Natural killer cell (primary cell): ENCODE results near the gene CLPTM1L. TPM values are rescaled to one million over a fixed set of nuclear protein-coding genes. Genes with fewer than 3 reads are reported as not detected.

Experiments
- ATAC-seq, 3 donors: fragments of 150-1000 bp in 2 of 3; fragments of 200-7000 bp in 1 of 3; cut with Tn5 transposase; 1 replicate in 1 of 3; 2 replicates in 2 of 3; pipeline ENCODE4 v1.10.0; 2021; ENCODE audit warnings: mild to moderate bottlenecking in 2 of 3, moderate library complexity in 2 of 3
- DNase-seq, 2 donors: peaks; one replicate each; pipeline versions ENCODE4 v3.0.0 to v3.0.0-alpha.2; 2013 to 2021; ENCODE audit warnings: mixed read lengths in 1 of 2
- H3K27ac ChIP-seq: one replicate; pipeline ENCODE4 v1.5.1; 2013; ENCODE audit warnings: mild to moderate bottlenecking, low read length
- H3K27me3 ChIP-seq: one replicate; pipeline ENCODE4 v1.6.1; 2013; ENCODE audit warnings: low read length; ENCODE audit not compliant: control insufficient read depth, insufficient read depth
- H3K36me3 ChIP-seq: one replicate; pipeline ENCODE4 v1.6.1; 2013; ENCODE audit warnings: low read length; ENCODE audit not compliant: control insufficient read depth, insufficient read depth
- H3K4me1 ChIP-seq: one replicate; pipeline ENCODE4 v1.6.1; 2013; ENCODE audit warnings: low read length; ENCODE audit not compliant: control insufficient read depth, insufficient read depth
- H3K4me3 ChIP-seq: one replicate; pipeline ENCODE4 v1.5.1; 2013; ENCODE audit warnings: low read length
- H3K9me3 ChIP-seq: one replicate; pipeline ENCODE4 v1.6.1; 2013; ENCODE audit warnings: low read length; ENCODE audit not compliant: control insufficient read depth, insufficient read depth
- H3K27ac Mint-ChIP-seq, 2 donors: one replicate each; pipeline ENCODE4 v1.8.0; 2022; ENCODE audit warnings: mild to moderate bottlenecking in 2 of 2, mixed read lengths in 2 of 2, moderate library complexity in 1 of 2
- H3K27me3 Mint-ChIP-seq, 2 donors: one replicate each; pipeline ENCODE4 v1.8.0; 2022; ENCODE audit warnings: low read depth in 2 of 2, mixed read lengths in 2 of 2
- H3K36me3 Mint-ChIP-seq: one replicate; pipeline ENCODE4 v1.8.0; 2022; ENCODE audit warnings: mixed read lengths
- H3K4me1 Mint-ChIP-seq, 2 donors: one replicate each; pipeline ENCODE4 v1.8.0; 2022; ENCODE audit warnings: mixed read lengths in 2 of 2
- H3K4me3 Mint-ChIP-seq: one replicate; pipeline ENCODE4 v1.8.0; 2022; ENCODE audit warnings: mild to moderate bottlenecking, moderate library complexity, mixed read lengths
- H3K9me3 Mint-ChIP-seq, 2 donors: one replicate each; pipeline ENCODE4 v1.8.0; 2022; ENCODE audit warnings: mixed read lengths in 2 of 2
- CTCF ChIP-seq: fragments of 200-600 bp; IDR thresholded peaks from one replicate; pipeline ENCODE4 v1.8.0; 2022; ENCODE audit warnings: antibody characterized with exemption
- WGBS: methylation state at CpG from one replicate; pipeline ENCODE4 v1.1.7; 2013; ENCODE audit warnings: missing lambda C conversion rate; ENCODE audit not compliant: insufficient coverage; 5-methylcytosine and 5-hydroxymethylcytosine counted together
- intact Hi-C: fragments of 100-400 bp; cut with micrococcal nuclease; formaldehyde crosslinking; loops from one replicate; pipeline ENCODE4 v1.14.2; 2022
- total RNA-seq, 4 donors: library from RNA; stranded (reverse); fragments of 120-200 nt in 1 of 4; gene quantifications; one replicate each; pipeline versions ENCODE4 v1.2.3 to v1.2.4, GENCODE V29; 2013 to 2022

The CLPTM1L gene
- total RNA-seq, 3 donors from 2014 or later (not counting 1 experiment from before 2014, with no cell fraction given), result 67.1 to 105 (median 97.5) TPM

- 93% methylated on average over 22 of the region's 22 CpGs for WGBS
- DNase-seq, result no peak
- H3K27ac ChIP-seq, result no peak overlapping the region
- H3K27me3 ChIP-seq, result no peaks in the 10 kb centered on the region
- no peak overlapping the region for H3K4me3 ChIP-seq
- intact Hi-C loops, result no loop called here
- H3K36me3 ChIP-seq, result peaks cover 46% of the 10 kb centered on the region
- Mint-ChIP-seq H3K9me3 (no peaks in the 10 kb centered on the region), H3K4me1 (peaks cover 6 to 28% of the 10 kb centered on the region in 2 donors), H3K27ac (no peak overlapping the region), H3K4me3 (no peak overlapping the region), H3K27me3 (no peaks in the 10 kb centered on the region), H3K36me3 (peaks cover 9% of the 10 kb centered on the region)
- TF ChIP-seq CTCF, result no peak
- no peak for ATAC-seq
- H3K4me1 ChIP-seq, result no peaks in the 10 kb centered on the region
- H3K9me3 ChIP-seq, result no peaks in the 10 kb centered on the region
Observed at GRCh38 chr5:1325870-1326531, 18.9 kb downstream of the CLPTM1L start.

GRCh38 chr5:1325191-1325741 is 19.6 kb downstream of the CLPTM1L start:
- ATAC-seq, result peak in 2 of 3 donors; percentile 12 to 44

DNA sequence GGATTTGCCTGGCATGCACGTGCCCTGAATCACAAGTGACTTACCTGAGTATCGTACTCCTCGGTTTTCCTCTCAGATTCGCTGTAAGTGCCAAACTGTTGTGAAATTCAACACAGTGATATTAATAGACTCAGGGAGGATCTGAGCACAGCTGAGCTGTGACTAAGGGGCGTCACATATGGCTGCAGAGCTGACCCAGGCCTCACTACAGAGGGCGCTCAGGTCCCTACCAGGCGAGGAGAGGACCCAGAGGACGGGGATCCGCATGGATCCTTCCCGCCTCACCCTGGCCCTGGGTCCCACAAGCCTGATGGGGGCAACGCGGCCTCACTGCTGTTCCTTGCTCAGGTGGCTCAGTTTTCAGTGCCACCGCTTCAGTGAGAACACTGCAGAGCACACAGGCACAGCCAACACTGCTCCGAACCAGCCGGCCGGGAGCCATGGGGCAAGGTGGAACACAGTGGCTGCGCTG is 20.1 kb downstream of the CLPTM1L start:
- Mint-ChIP-seq H3K36me3 (peaks cover 10% of the 10 kb centered on the region), H3K27me3 (no peaks in the 10 kb centered on the region), H3K27ac (no peak overlapping the region), H3K4me1 (peaks cover 6 to 28% of the 10 kb centered on the region in 2 donors), H3K9me3 (no peaks in the 10 kb centered on the region), H3K4me3 (no peak overlapping the region)
- DNase-seq (no peak), ATAC-seq (no peak)
- H3K4me1 ChIP-seq, result no peaks in the 10 kb centered on the region
- WGBS, result 96% methylated on average over 17 of the region's 17 CpGs
- no peaks in the 10 kb centered on the region for H3K9me3 ChIP-seq
- H3K4me3 ChIP-seq, result no peak overlapping the region
- no peak for TF ChIP-seq CTCF
- H3K27ac ChIP-seq, result no peak overlapping the region
- intact Hi-C loops, result no loop called here
- no peaks in the 10 kb centered on the region for H3K27me3 ChIP-seq
- peaks cover 49% of the 10 kb centered on the region for H3K36me3 ChIP-seq

More at GRCh38 chr5:1325191-1325741, 19.6 kb downstream of the CLPTM1L start:
- Histone ChIP-seq H3K9me3 (no peaks in the 10 kb centered on the region), H3K36me3 (peaks cover 48% of the 10 kb centered on the region), H3K27ac (no peak overlapping the region), H3K27me3 (no peaks in the 10 kb centered on the region), H3K4me1 (no peaks in the 10 kb centered on the region), H3K4me3 (no peak overlapping the region)
- Mint-ChIP-seq H3K27ac (no peak overlapping the region), H3K9me3 (no peaks in the 10 kb centered on the region), H3K4me1 (peaks cover 6 to 28% of the 10 kb centered on the region in 2 donors), H3K27me3 (no peaks in the 10 kb centered on the region), H3K36me3 (peaks cover 10% of the 10 kb centered on the region), H3K4me3 (no peak overlapping the region)
- DNase-seq, result no peak
- 93% methylated on average over 17 of the region's 17 CpGs for WGBS
- no peak for TF ChIP-seq CTCF
- intact Hi-C loops, result no loop called here
